Kidney epithelial cell (primary cell): Measurements from ENCODE around the gene PCNA. TPM values are rescaled to one million over a fixed set of nuclear protein-coding genes. Genes with fewer than 3 reads are reported as not detected.

ENCODE experiments used
- DNase-seq: peaks from one replicate; pipeline ENCODE4 v3.0.0-alpha.2; 2010; ENCODE audit warnings: low read depth
- H3K27me3 ChIP-seq: 2 replicates; pipeline ENCODE4 v1.6.0; 2011; ENCODE audit warnings: low read length; ENCODE audit not compliant: control insufficient read depth, insufficient read depth
- H3K36me3 ChIP-seq: 2 replicates; pipeline ENCODE4 v1.5.1; 2011; ENCODE audit warnings: low read length; ENCODE audit not compliant: control insufficient read depth, insufficient read depth
- H3K4me3 ChIP-seq: 2 replicates; pipeline ENCODE4 v1.5.1; 2011; ENCODE audit warnings: low read depth, mild to moderate bottlenecking, control low read depth, low read length
- CTCF ChIP-seq: IDR thresholded peaks from 2 replicates; pipeline ENCODE4 v1.5.1; 2011; ENCODE audit warnings: mild to moderate bottlenecking, moderate library complexity, low read length, control low read depth, inconsistent platforms; ENCODE audit not compliant: insufficient read depth, poor library complexity, severe bottlenecking
- total RNA-seq: library from RNA; depleted of rRNA; stranded (reverse); fragments of >200 nt; gene quantifications from 2 replicates; pipeline ENCODE4 v1.2.3, GENCODE V29; 2015

Gene PCNA
- total RNA-seq, 1 donor from 2014 or later: 89.6 TPM

GRCh38 chr20:5159928-5160327, 40.2 kb upstream of the PCNA start:
- TF ChIP-seq CTCF: no peak

GRCh38 chr20:5156675-5157448, 37.1 kb upstream of the PCNA start:
- TF ChIP-seq CTCF: no peak
- no peaks in the 10 kb centered on the region for H3K36me3 ChIP-seq
- no peak for DNase-seq
- no peak overlapping the region for H3K4me3 ChIP-seq
- H3K27me3 ChIP-seq: no peaks in the 10 kb centered on the region

More at GRCh38 chr20:5159928-5160327, 40.2 kb upstream of the PCNA start:
- Histone ChIP-seq H3K4me3 (no peak overlapping the region), H3K27me3 (no peaks in the 10 kb centered on the region), H3K36me3 (no peaks in the 10 kb centered on the region)
- no peak for DNase-seq

GRCh38 chr20:5155404-5155803, 35.6 kb upstream of the PCNA start:
- Histone ChIP-seq H3K4me3 (no peak overlapping the region), H3K36me3 (no peaks in the 10 kb centered on the region), H3K27me3 (no peaks in the 10 kb centered on the region)
- DNase-seq: no peak
- TF ChIP-seq CTCF: no peak

GRCh38 chr20:5154543-5154925, 34.8 kb upstream of the PCNA start:
- Histone ChIP-seq H3K4me3 (no peak overlapping the region), H3K27me3 (no peaks in the 10 kb centered on the region), H3K36me3 (no peaks in the 10 kb centered on the region)
- DNase-seq: no peak
- no peak for TF ChIP-seq CTCF

- no peak for DNase-seq
- Histone ChIP-seq H3K4me3 (no peak overlapping the region), H3K36me3 (no peaks in the 10 kb centered on the region), H3K27me3 (no peaks in the 10 kb centered on the region)
- TF ChIP-seq CTCF: no peak
Observed at GRCh38 chr20:5153612-5154542, 34.1 kb upstream of the PCNA start.
